ENCODE measurements around the gene SPRY4.

DNA sequence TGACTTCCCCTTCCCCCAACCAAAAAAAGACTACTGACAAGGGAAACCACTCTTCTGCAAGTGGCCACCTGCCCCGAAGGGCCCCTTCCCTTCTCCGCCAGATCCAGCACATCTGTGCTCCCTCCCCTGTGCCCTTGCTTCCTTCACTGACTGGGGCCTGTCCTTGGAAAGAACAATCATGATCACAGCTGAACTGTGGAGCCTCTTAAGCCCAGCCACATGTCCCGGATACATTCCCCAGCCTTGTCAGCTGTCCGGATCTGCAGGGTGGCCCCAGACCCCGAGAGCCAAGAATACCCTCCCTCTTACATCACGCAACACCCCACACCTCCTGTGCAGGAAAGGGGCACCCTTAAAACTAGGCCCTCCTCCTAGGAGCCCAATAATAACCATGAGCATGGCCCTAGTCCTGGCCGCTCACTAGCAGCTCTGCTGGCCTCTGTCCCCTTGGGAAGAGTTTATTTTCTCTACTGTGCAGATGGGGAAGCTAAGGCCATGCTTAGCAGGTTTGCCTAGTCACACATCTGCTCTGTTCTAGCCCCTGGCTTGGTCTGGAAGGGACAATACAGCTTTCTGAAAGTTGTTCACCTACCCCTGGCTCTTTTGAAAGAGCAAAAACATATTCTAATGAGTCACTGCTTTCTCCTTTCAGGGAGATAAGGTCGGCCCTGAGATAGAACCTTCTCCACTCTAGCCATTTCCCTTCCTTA lies 3.8 kb downstream of the SPRY4 start:
- TF ChIP-seq, protein P1, sequence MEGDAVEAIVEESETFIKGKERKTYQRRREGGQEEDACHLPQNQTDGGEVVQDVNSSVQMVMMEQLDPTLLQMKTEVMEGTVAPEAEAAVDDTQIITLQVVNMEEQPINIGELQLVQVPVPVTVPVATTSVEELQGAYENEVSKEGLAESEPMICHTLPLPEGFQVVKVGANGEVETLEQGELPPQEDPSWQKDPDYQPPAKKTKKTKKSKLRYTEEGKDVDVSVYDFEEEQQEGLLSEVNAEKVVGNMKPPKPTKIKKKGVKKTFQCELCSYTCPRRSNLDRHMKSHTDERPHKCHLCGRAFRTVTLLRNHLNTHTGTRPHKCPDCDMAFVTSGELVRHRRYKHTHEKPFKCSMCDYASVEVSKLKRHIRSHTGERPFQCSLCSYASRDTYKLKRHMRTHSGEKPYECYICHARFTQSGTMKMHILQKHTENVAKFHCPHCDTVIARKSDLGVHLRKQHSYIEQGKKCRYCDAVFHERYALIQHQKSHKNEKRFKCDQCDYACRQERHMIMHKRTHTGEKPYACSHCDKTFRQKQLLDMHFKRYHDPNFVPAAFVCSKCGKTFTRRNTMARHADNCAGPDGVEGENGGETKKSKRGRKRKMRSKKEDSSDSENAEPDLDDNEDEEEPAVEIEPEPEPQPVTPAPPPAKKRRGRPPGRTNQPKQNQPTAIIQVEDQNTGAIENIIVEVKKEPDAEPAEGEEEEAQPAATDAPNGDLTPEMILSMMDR (conservative IDR thresholded peaks at IDR 0.05), result no peak
- TF ChIP-seq ZFX (IDR thresholded peaks at IDR 0.05), result no peak

Data from C4-2B (cell line).